Measurements from ENCODE around the gene ASB10.

The ASB10 gene, protein sequence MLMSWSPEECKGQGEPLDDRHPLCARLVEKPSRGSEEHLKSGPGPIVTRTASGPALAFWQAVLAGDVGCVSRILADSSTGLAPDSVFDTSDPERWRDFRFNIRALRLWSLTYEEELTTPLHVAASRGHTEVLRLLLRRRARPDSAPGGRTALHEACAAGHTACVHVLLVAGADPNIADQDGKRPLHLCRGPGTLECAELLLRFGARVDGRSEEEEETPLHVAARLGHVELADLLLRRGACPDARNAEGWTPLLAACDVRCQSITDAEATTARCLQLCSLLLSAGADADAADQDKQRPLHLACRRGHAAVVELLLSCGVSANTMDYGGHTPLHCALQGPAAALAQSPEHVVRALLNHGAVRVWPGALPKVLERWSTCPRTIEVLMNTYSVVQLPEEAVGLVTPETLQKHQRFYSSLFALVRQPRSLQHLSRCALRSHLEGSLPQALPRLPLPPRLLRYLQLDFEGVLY

DNA sequence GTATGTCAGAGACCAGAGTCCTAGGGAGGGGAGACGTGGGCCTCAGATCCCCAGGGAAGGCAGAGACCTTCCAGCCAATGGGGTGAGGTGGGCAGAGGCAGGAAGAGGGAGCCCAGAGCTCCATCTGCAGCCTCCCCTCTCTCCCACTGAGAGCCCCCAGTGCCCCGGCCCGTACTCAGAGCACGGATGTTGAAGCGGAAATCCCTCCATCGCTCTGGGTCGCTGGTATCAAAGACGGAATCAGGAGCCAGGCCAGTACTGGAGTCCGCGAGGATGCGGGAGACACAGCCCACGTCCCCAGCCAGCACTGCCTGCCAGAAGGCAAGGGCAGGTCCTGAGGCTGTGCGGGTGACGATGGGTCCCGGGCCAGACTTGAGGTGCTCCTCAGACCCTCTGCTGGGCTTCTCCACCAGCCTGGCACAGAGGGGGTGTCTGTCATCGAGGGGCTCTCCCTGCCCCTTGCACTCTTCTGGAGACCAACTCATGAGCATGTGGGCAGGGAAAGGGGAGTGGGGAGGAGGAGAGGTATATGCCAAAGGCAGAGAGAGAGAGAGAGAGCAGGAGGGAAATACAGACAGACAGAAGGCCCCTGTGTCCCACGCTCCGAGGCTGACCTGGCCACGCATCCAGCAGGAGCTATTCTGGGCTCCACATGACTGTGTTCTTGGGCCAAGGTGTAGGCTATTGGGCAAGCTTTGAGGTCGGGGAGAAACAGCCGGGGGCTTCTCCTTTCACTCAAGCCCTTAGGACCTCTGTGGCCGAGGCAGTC is at the start of gene ASB10:
Gene ASB10 (minus strand): TSS at position 611 of the 769 bp plus-strand sequence. CDS start 120 bp downstream, at position 491.
- Histone ChIP-seq H4K20me1 (ENCODE audit: control insufficient read depth, insufficient read depth, low read depth, low read length) (no peaks in the 10 kb centered on the region), H3K4me1 (ENCODE audit: control insufficient read depth, low read length) (peaks cover 8% of the 10 kb centered on the region; the same call in 1 of the 2 replicates), H3K79me2 (ENCODE audit: control insufficient read depth, low read length) (no peaks in the 10 kb centered on the region), H3K27ac (ENCODE audit: low read depth, low read length) (no peak within 1 kb of the TSS), H3F3A (ENCODE audit: control insufficient read depth, insufficient read depth) (no peaks in the 10 kb centered on the region), H3K4me2 (ENCODE audit: low read length) (no peak within 1 kb of the TSS), H3K36me3 (ENCODE audit: control insufficient read depth, low read length) (no peaks in the 10 kb centered on the region), H3K9me3 (ENCODE audit: control insufficient read depth, insufficient read depth, low read length) (no peaks in the 10 kb centered on the region), H3K4me3 (ENCODE audit: low read length) (no peak within 1 kb of the TSS), H3K9me2 (replicated peaks; ENCODE audit: control insufficient read depth, low read length) (no peaks in the 10 kb centered on the region), H3K27me3 (ENCODE audit: control insufficient read depth, low read length) (peaks cover 32% of the 10 kb centered on the region)
- TF ChIP-seq, protein P1, sequence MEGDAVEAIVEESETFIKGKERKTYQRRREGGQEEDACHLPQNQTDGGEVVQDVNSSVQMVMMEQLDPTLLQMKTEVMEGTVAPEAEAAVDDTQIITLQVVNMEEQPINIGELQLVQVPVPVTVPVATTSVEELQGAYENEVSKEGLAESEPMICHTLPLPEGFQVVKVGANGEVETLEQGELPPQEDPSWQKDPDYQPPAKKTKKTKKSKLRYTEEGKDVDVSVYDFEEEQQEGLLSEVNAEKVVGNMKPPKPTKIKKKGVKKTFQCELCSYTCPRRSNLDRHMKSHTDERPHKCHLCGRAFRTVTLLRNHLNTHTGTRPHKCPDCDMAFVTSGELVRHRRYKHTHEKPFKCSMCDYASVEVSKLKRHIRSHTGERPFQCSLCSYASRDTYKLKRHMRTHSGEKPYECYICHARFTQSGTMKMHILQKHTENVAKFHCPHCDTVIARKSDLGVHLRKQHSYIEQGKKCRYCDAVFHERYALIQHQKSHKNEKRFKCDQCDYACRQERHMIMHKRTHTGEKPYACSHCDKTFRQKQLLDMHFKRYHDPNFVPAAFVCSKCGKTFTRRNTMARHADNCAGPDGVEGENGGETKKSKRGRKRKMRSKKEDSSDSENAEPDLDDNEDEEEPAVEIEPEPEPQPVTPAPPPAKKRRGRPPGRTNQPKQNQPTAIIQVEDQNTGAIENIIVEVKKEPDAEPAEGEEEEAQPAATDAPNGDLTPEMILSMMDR (IDR thresholded peaks at IDR 0.05; ENCODE audit: low read depth, low read length, poor library complexity, severe bottlenecking) = no peak
- no peak for TF ChIP-seq EZH2phosphoT487 (IDR thresholded peaks at IDR 0.05; ENCODE audit: borderline replicate concordance, low read length)

DNA sequence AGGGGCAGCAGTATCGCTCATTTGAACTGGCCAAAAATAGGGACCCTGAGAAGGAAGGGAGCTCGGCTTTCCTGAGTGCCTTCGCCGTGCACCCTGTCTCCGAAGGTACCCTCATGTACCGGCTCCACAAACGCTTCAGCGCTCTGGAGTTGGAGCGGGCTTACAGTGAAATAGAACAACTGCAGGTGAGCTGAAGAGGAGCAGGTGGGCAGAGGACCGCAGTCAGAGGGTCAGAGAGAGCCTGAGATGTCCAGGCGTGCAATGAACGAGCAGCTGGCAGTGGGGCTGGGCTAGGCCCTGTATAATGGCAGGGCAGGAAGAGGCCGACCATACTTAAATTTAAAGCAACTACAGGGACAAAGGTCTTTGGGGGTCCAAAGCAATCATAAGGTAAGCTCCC is 49.4 kb upstream of the ASB10 start:
- Histone ChIP-seq H3K4me3 (ENCODE audit: low read length) (no peak overlapping the region), H3F3A (ENCODE audit: control insufficient read depth, insufficient read depth) (no peaks in the 10 kb centered on the region), H3K9me3 (ENCODE audit: control insufficient read depth, insufficient read depth, low read length) (no peaks in the 10 kb centered on the region), H3K4me1 (ENCODE audit: control insufficient read depth, low read length) (peaks cover 28% of the 10 kb centered on the region), H4K20me1 (ENCODE audit: control insufficient read depth, insufficient read depth, low read depth, low read length) (0 out of 2 replicates have a peak, but pooled peaks cover 7% of the 10 kb centered on the region), H3K36me3 (ENCODE audit: control insufficient read depth, low read length) (peaks cover 45% of the 10 kb centered on the region), H3K79me2 (ENCODE audit: control insufficient read depth, low read length) (peaks cover 31% of the 10 kb centered on the region), H3K9me2 (replicated peaks; ENCODE audit: control insufficient read depth, low read length) (no peaks in the 10 kb centered on the region), H3K4me2 (ENCODE audit: low read length) (no peak overlapping the region), H3K27me3 (ENCODE audit: control insufficient read depth, low read length) (no peaks in the 10 kb centered on the region), H3K27ac (ENCODE audit: low read depth, low read length) (no peak overlapping the region)
- TF ChIP-seq, protein P1 (IDR thresholded peaks at IDR 0.05; ENCODE audit: low read depth, low read length, poor library complexity, severe bottlenecking) = no peak
- TF ChIP-seq EZH2phosphoT487 (IDR thresholded peaks at IDR 0.05; ENCODE audit: borderline replicate concordance, low read length) = no peak

DNA sequence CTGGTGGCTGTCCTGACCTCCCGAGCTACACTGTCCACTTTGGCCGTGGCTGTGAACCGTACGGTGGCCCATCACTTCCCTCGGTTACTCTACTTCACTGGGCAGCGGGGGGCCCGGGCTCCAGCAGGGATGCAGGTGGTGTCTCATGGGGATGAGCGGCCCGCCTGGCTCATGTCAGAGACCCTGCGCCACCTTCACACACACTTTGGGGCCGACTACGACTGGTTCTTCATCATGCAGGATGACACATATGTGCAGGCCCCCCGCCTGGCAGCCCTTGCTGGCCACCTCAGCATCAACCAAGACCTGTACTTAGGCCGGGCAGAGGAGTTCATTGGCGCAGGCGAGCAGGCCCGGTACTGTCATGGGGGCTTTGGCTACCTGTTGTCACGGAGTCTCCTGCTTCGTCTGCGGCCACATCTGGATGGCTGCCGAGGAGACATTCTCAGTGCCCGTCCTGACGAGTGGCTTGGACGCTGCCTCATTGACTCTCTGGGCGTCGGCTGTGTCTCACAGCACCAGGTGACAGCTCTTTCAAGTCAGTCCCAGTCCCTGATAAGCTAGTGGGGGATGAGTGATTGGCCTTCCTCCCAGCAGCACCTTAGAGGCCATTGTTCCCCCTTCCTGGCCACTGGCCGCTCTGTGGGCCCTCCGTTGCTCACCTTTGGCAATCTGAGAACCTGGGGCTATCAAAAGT is 48.2 kb upstream of the ASB10 start:
- H3K9me3 ChIP-seq (ENCODE audit: control insufficient read depth, insufficient read depth, low read length) = no peaks in the 10 kb centered on the region
- H3K9me2 ChIP-seq (replicated peaks; ENCODE audit: control insufficient read depth, low read length) = no peaks in the 10 kb centered on the region
- H4K20me1 ChIP-seq (ENCODE audit: control insufficient read depth, insufficient read depth, low read depth, low read length) = 0 out of 2 replicates have a peak, but pooled peaks cover 7% of the 10 kb centered on the region
- no peak overlapping the region for H3K4me2 ChIP-seq (ENCODE audit: low read length)
- peaks cover 31% of the 10 kb centered on the region for H3K79me2 ChIP-seq (ENCODE audit: control insufficient read depth, low read length)
- peaks cover 45% of the 10 kb centered on the region for H3K36me3 ChIP-seq (ENCODE audit: control insufficient read depth, low read length)
- TF ChIP-seq EZH2phosphoT487 (IDR thresholded peaks at IDR 0.05; ENCODE audit: borderline replicate concordance, low read length) = no peak
- TF ChIP-seq, protein P1 (IDR thresholded peaks at IDR 0.05; ENCODE audit: low read depth, low read length, poor library complexity, severe bottlenecking) = no peak
- H3K4me3 ChIP-seq (ENCODE audit: low read length) = no peak overlapping the region
- H3K27ac ChIP-seq (ENCODE audit: low read depth, low read length) = no peak overlapping the region
- peaks cover 31% of the 10 kb centered on the region for H3K4me1 ChIP-seq (ENCODE audit: control insufficient read depth, low read length)
- H3K27me3 ChIP-seq (ENCODE audit: control insufficient read depth, low read length) = no peaks in the 10 kb centered on the region
- peaks cover 4% of the 10 kb centered on the region; the same call in 1 of the 2 replicates for H3F3A ChIP-seq (ENCODE audit: control insufficient read depth, insufficient read depth)

Data from DOHH2 (cell line).